K562 (cell line): ENCODE measurements around the gene DOP1B. TPM values are rescaled to one million over a fixed set of nuclear protein-coding genes. Genes with fewer than 3 reads are reported as not detected.

Experiments
- ATAC-seq: fragments of 200-7000 bp; cut with Tn5 transposase; 3 replicates; pipeline ENCODE4 v1.9.1; 2020; ENCODE audit warnings: moderate library complexity
- BruUV-seq: library from RNA; stranded (reverse); fragments of 400-500 nt; replicated peaks from 2 replicates; lab custom pipeline; 2021; lab: Mats Ljungman, UMichigan
- CTCF ChIA-PET: fragments of 300-600 bp; formaldehyde crosslinking; extraction: SDS; loops from one replicate; lab custom pipeline; 2021; ENCODE audit warnings: low intra/inter-chr PET ratio; lab: Yijun Ruan, JAX
- POLR2A ChIA-PET: fragments of 300-600, 350-650 bp; sonication (Branson Sonifier 250); formaldehyde crosslinking; extraction: SDS; loops from one replicate; lab custom pipeline; 2021; ENCODE audit warnings: antibody characterized with exemption, inconsistent platforms; lab: Yijun Ruan, JAX
- DNase-seq, 4 experiments: peaks; one replicate each; pipeline versions ENCODE4 v3.0.0 to v3.0.0-alpha.2; 2011 to 2018; ENCODE audit warnings: low spot score in 3 of 4, mixed read lengths in 3 of 4; ENCODE audit errors: extremely low read depth in 1 of 4
- FAIRE-seq: peaks from 2 replicates; lab custom pipeline; 2011; peaks lifted over from hg19 to GRCh38; lab: Jason Lieb, UNC
- H2AFZ ChIP-seq: 2 replicates; pipeline ENCODE4 v1.6.0; 2011; ENCODE audit warnings: low read depth, low read length, control low read depth, inconsistent platforms
- H3K27ac ChIP-seq: fragments of 200-600 bp; 3 replicates; pipeline ENCODE4 v1.8.0; 2011; ENCODE audit warnings: low read depth, mild to moderate bottlenecking, control low read depth, inconsistent platforms, low read length, moderate library complexity, mixed read lengths; ENCODE audit errors: extremely low read depth
- H3K27me3 ChIP-seq, 2 experiments: fragments of 300-600 bp in 1 of 2; 2 replicates in 1 of 2; 3 replicates in 1 of 2; pipeline versions ENCODE4 v1.6.0 to v1.8.0; 2011; ENCODE audit warnings: inconsistent platforms in 2 of 2, low read length in 2 of 2, mild to moderate bottlenecking in 1 of 2, mixed read lengths in 1 of 2, moderate library complexity in 1 of 2; ENCODE audit not compliant: control insufficient read depth in 2 of 2, insufficient read depth in 2 of 2
- H3K36me3 ChIP-seq: fragments of 300-600 bp; 3 replicates; pipeline ENCODE4 v1.8.0; 2011; ENCODE audit warnings: mild to moderate bottlenecking, low read length, inconsistent platforms; ENCODE audit not compliant: control insufficient read depth, insufficient read depth
- H3K4me1 ChIP-seq, 2 experiments: fragments of 200-600 bp in 1 of 2; replicated peaks in 1 of 2; 2 replicates in 1 of 2; 3 replicates in 1 of 2; pipeline versions ENCODE4 v1.5.1 to v1.8.0; 2011; ENCODE audit warnings: inconsistent platforms in 2 of 2, low read length in 2 of 2, mild to moderate bottlenecking in 1 of 2, mixed read lengths in 1 of 2, moderate library complexity in 1 of 2; ENCODE audit not compliant: control insufficient read depth in 2 of 2, insufficient read depth in 2 of 2
- H3K4me2 ChIP-seq: 2 replicates; pipeline ENCODE4 v1.6.1; 2011; ENCODE audit warnings: low read length, control low read depth, inconsistent platforms, mixed read lengths; ENCODE audit not compliant: insufficient read depth
- H3K4me3 ChIP-seq: fragments of 200-600 bp; sonication (generic), shearing (Covaris generic); 2 replicates; pipeline ENCODE4 v1.5.1; 2016; ENCODE audit warnings: control low read depth, inconsistent platforms
- H3K79me2 ChIP-seq: fragments of 200-600 bp; 3 replicates; pipeline ENCODE4 v1.8.0; 2011; ENCODE audit warnings: low read length, inconsistent platforms; ENCODE audit not compliant: control insufficient read depth, insufficient read depth
- H3K9ac ChIP-seq, 2 experiments: 2 replicates each; pipeline versions ENCODE4 v1.6.0 to v1.6.1; 2011; ENCODE audit warnings: low read depth in 2 of 2, low read length in 2 of 2, control low read depth in 1 of 2, inconsistent platforms in 1 of 2, mild to moderate bottlenecking in 1 of 2, mixed read lengths in 1 of 2; ENCODE audit not compliant: insufficient read depth in 1 of 2
- H3K9me1 ChIP-seq: one replicate; pipeline ENCODE4 v1.6.0; 2011; ENCODE audit warnings: inconsistent platforms, mild to moderate bottlenecking, low read length, moderate library complexity; ENCODE audit not compliant: control insufficient read depth, insufficient read depth
- H3K9me3 ChIP-seq: replicated peaks from 2 replicates; pipeline ENCODE4 v1.5.1; 2011; ENCODE audit warnings: low read depth, low read length, inconsistent platforms; ENCODE audit not compliant: control insufficient read depth, insufficient read depth
- H4K20me1 ChIP-seq: replicated peaks from 2 replicates; pipeline ENCODE4 v1.6.1; 2011; ENCODE audit warnings: low read length, inconsistent platforms, mixed read lengths; ENCODE audit not compliant: control insufficient read depth, insufficient read depth
- ARID2 ChIP-seq: fragments of 450-650 bp; IDR thresholded peaks from 2 replicates; pipeline ENCODE4 v1.6.1; 2017; ENCODE audit warnings: antibody characterized with exemption, mild to moderate bottlenecking
- CXXC5 ChIP-seq: fragments of 250-450 bp; sonication (Bioruptor Pico); IDR thresholded peaks from 2 replicates; pipeline ENCODE4 v1.8.0; 2022; ENCODE audit warnings: inconsistent platforms, mild to moderate bottlenecking, moderate library complexity
- GATAD2B ChIP-seq: fragments of 450-650 bp; IDR thresholded peaks from 2 replicates; pipeline ENCODE4 v1.6.1; 2017; ENCODE audit warnings: mild to moderate bottlenecking, borderline replicate concordance
- HDAC6 ChIP-seq: IDR thresholded peaks from 2 replicates; pipeline ENCODE4 v1.6.1; 2012; ENCODE audit warnings: low read depth, mild to moderate bottlenecking, control low read depth, inconsistent platforms, low read length, moderate library complexity
- NCOA6 ChIP-seq: fragments of 450-650 bp; IDR thresholded peaks from 2 replicates; pipeline ENCODE4 v1.6.1; 2017; ENCODE audit warnings: mild to moderate bottlenecking
- POLR3A ChIP-seq: IDR thresholded peaks from 2 replicates; pipeline ENCODE4 v1.6.1; 2011; ENCODE audit warnings: borderline replicate concordance, mild to moderate bottlenecking, moderate library complexity; ENCODE audit not compliant: insufficient read length, insufficient read depth; ENCODE audit errors: extremely low read depth
- RBM17 ChIP-seq: fragments of 200-400 bp; formaldehyde crosslinking; IDR thresholded peaks from 2 replicates; pipeline ENCODE4 v1.6.1; 2017; ENCODE audit warnings: low read depth, mild to moderate bottlenecking, low read length, borderline replicate concordance
- ZNF133 ChIP-seq: fragments of 250-450 bp; sonication (Bioruptor Pico); IDR thresholded peaks from 2 replicates; pipeline ENCODE4 v1.4.0; 2020; ENCODE audit warnings: mild to moderate bottlenecking
- ZNF212 ChIP-seq: fragments of 450-650 bp; formaldehyde crosslinking; IDR thresholded peaks from 2 replicates; pipeline ENCODE4 v1.4.0; 2020; ENCODE audit warnings: mild to moderate bottlenecking
- ZNF444 ChIP-seq: fragments of 250-450 bp; sonication (Bioruptor Pico); IDR thresholded peaks from 2 replicates; pipeline ENCODE4 v1.4.0; 2020; ENCODE audit warnings: mild to moderate bottlenecking, moderate library complexity
- ZNF561 ChIP-seq: fragments of 450-650 bp; formaldehyde crosslinking; conservative IDR thresholded peaks from 2 replicates; pipeline ENCODE4 v1.4.0; 2020; ENCODE audit warnings: mild to moderate bottlenecking, moderate library complexity
- WGBS: fragments of 100-300 bp; shearing (Covaris generic); methylation state at CpG from one replicate; pipeline ENCODE4 v1.1.6; 2016; ENCODE audit warnings: low coverage, mixed read lengths; ENCODE audit not compliant: insufficient coverage; ENCODE audit errors: missing lambda C conversion rate; 5-methylcytosine and 5-hydroxymethylcytosine counted together
- in situ Hi-C: fragments of 300-500 bp; cut with MboI; formaldehyde crosslinking; loops from 4 replicates; pipeline ENCODE4 v1.15.0; 2018; ENCODE audit warnings: inconsistent platforms, mixed read lengths
- intact Hi-C: fragments of 100-400 bp; cut with micrococcal nuclease; formaldehyde crosslinking; loops from 2 replicates; pipeline ENCODE4 v1.14.2; 2022
- polyA plus RNA-seq, 8 experiments: library from polyadenylated mRNA; depleted of rRNA in 4 of 8; stranded (reverse) in 5 of 8; unstranded in 3 of 8; fragments of >200 nt; fragmentation: Nextera tagmentation in 2 of 8; fragmentation: Illumina TruSeq in 1 of 8; extraction: Ambion mirVana in 2 of 8; extraction: Trizol in 1 of 8; gene quantifications; 2 replicates each; pipeline versions ENCODE4 v1.2.1 to v1.2.3, GENCODE V29; 2011 to 2014; ENCODE audit warnings: inconsistent platforms in 1 of 8, missing spikeins in 1 of 8
- total RNA-seq, 7 experiments: library from RNA; depleted of rRNA in 6 of 7; stranded (reverse); fragments of >200 nt in 6 of 7; fragmentation: Illumina TruSeq in 2 of 7; extraction: Trizol in 2 of 7; gene quantifications; 2 replicates each; pipeline versions ENCODE4 v1.2.1 to v1.2.3, GENCODE V29; 2011 to 2021; ENCODE audit warnings: low replicate concordance in 1 of 7
- TF ChIP-seq, protein P1 (sequence below): fragments of 250-450 bp; sonication (Bioruptor Pico); IDR thresholded peaks from 2 replicates; pipeline ENCODE4 v1.8.0; 2022; ENCODE audit warnings: moderate library complexity, mild to moderate bottlenecking, inconsistent platforms
- TF ChIP-seq, protein P2 (sequence below): sonication (generic); formaldehyde crosslinking; IDR thresholded peaks from 2 replicates; pipeline ENCODE4 v1.8.0; 2022; ENCODE audit warnings: missing genetic modification reagents, mild to moderate bottlenecking, borderline replicate concordance
- TF ChIP-seq, protein P3 (sequence below): sonication (generic); formaldehyde crosslinking; IDR thresholded peaks from 2 replicates; pipeline ENCODE4 v1.8.0; 2023; ENCODE audit warnings: missing genetic modification reagents, mild to moderate bottlenecking, borderline replicate concordance

The DOP1B gene
- total and polyA plus RNA-seq, 9 of the 15 experiments (the other 6 are each of a cell fraction or from before 2014, with no cell fraction given), result 0.04 to 2.2 (median 0.68) TPM

DNA sequence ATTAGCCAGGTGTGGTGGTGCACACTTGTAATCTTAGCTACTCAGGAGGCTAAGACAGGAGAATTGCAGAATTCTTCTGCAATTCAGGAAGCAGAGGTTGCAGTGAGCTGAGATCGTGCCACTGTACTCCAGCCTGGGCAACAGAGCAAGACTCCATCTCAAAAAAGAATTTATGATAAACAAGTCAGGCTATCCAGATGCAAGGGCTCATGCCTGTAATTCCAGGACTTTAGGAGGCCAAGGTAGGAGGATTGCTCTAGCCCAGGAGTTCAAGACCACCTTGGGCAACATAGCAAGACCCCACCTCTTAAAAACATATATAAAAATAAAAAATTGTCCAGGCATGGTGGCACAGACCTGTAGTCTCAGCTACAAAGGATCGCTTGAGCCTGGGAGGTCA lies 32.2 kb upstream of the DOP1B start:
- FAIRE-seq (no peak), ATAC-seq (no peak), DNase-seq (no peak)
- Histone ChIP-seq H3K9me3 (no peaks in the 10 kb centered on the region), H3K9me1 (no peaks in the 10 kb centered on the region), H3K4me3 (no peak overlapping the region), H3K4me2 (no peak overlapping the region), H3K79me2 (no peaks in the 10 kb centered on the region), H3K27ac (no peak overlapping the region), H3K27me3 (peaks cover 16 to 33% of the 10 kb centered on the region in 2 experiments), H2AFZ (no peak overlapping the region), H3K36me3 (no peaks in the 10 kb centered on the region), H3K9ac (no peak overlapping the region), H3K4me1 (no peaks in the 10 kb centered on the region), H4K20me1 (0 out of 2 replicates have a peak, but pooled peaks cover 3% of the 10 kb centered on the region)
- in situ Hi-C loops, result no loop called here
- CTCF ChIA-PET, result no interaction called here
- intact Hi-C loops, result no loop called here
- POLR2A ChIA-PET, result no interaction called here
- no TSS peak for BruUV-seq
- 3% methylated on average over 2 of the region's 2 CpGs for WGBS
- TF ChIP-seq POLR3A (no peak), GATAD2B (no peak), ZNF212 (CRISPR knock-in tag) (no peak), CXXC5 (CRISPR knock-in tag) (no peak), ARID2 (no peak), ZNF133 (CRISPR knock-in tag) (no peak), NCOA6 (no peak), RBM17 (no peak), ZNF561 (no peak), ZNF444 (CRISPR knock-in tag) (no peak), HDAC6 (no peak)
- TF ChIP-seq, protein P1, sequence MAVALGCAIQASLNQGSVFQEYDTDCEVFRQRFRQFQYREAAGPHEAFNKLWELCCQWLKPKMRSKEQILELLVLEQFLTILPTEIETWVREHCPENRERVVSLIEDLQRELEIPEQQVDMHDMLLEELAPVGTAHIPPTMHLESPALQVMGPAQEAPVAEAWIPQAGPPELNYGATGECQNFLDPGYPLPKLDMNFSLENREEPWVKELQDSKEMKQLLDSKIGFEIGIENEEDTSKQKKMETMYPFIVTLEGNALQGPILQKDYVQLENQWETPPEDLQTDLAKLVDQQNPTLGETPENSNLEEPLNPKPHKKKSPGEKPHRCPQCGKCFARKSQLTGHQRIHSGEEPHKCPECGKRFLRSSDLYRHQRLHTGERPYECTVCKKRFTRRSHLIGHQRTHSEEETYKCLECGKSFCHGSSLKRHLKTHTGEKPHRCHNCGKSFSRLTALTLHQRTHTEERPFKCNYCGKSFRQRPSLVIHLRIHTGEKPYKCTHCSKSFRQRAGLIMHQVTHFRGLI (CRISPR knock-in tag), result no peak
- TF ChIP-seq, protein P2, sequence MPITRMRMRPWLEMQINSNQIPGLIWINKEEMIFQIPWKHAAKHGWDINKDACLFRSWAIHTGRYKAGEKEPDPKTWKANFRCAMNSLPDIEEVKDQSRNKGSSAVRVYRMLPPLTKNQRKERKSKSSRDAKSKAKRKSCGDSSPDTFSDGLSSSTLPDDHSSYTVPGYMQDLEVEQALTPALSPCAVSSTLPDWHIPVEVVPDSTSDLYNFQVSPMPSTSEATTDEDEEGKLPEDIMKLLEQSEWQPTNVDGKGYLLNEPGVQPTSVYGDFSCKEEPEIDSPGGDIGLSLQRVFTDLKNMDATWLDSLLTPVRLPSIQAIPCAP (CRISPR knock-in tag), result no peak
- TF ChIP-seq, protein P3, sequence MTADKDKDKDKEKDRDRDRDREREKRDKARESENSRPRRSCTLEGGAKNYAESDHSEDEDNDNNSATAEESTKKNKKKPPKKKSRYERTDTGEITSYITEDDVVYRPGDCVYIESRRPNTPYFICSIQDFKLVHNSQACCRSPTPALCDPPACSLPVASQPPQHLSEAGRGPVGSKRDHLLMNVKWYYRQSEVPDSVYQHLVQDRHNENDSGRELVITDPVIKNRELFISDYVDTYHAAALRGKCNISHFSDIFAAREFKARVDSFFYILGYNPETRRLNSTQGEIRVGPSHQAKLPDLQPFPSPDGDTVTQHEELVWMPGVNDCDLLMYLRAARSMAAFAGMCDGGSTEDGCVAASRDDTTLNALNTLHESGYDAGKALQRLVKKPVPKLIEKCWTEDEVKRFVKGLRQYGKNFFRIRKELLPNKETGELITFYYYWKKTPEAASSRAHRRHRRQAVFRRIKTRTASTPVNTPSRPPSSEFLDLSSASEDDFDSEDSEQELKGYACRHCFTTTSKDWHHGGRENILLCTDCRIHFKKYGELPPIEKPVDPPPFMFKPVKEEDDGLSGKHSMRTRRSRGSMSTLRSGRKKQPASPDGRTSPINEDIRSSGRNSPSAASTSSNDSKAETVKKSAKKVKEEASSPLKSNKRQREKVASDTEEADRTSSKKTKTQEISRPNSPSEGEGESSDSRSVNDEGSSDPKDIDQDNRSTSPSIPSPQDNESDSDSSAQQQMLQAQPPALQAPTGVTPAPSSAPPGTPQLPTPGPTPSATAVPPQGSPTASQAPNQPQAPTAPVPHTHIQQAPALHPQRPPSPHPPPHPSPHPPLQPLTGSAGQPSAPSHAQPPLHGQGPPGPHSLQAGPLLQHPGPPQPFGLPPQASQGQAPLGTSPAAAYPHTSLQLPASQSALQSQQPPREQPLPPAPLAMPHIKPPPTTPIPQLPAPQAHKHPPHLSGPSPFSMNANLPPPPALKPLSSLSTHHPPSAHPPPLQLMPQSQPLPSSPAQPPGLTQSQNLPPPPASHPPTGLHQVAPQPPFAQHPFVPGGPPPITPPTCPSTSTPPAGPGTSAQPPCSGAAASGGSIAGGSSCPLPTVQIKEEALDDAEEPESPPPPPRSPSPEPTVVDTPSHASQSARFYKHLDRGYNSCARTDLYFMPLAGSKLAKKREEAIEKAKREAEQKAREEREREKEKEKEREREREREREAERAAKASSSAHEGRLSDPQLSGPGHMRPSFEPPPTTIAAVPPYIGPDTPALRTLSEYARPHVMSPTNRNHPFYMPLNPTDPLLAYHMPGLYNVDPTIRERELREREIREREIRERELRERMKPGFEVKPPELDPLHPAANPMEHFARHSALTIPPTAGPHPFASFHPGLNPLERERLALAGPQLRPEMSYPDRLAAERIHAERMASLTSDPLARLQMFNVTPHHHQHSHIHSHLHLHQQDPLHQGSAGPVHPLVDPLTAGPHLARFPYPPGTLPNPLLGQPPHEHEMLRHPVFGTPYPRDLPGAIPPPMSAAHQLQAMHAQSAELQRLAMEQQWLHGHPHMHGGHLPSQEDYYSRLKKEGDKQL, result no peak
